ENCODE data around the gene DCDC2.
"Not testable (repeated sequence)": the region's sequence is repeated elsewhere in the genome, so short reads cannot be mapped to it uniquely, and the experiment has no call there.

The DCDC2 gene

GRCh38 chr6:24145690-24146131 lies 212.1 kb downstream of the DCDC2 start:
- Histone ChIP-seq H3K27me3 (ENCODE audit: insufficient read depth, poor library complexity, severe bottlenecking) (no peaks in the 10 kb centered on the region), H3K4me3 (replicated peaks; ENCODE audit: insufficient read depth, low read length) (no peak overlapping the region), H3K27ac (replicated peaks) (no peak overlapping the region)
- DNase-seq (ENCODE audit: low read depth in 1 of 2, low spot score in 1 of 2), result no peak
- TF ChIP-seq GABPA (IDR thresholded peaks at IDR 0.05; ENCODE audit: low read depth), result no peak
- TF ChIP-seq SPI1 (IDR thresholded peaks at IDR 0.05; ENCODE audit: borderline replicate concordance, low read depth), result no peak
- TF ChIP-seq REST (IDR thresholded peaks at IDR 0.05; ENCODE audit: insufficient replicate concordance, low read depth), result no peak
- no peak for TF ChIP-seq CTCF (IDR thresholded peaks at IDR 0.05; ENCODE audit: insufficient read depth, low read length)
- TF ChIP-seq POLR2AphosphoS5 (IDR thresholded peaks at IDR 0.05; ENCODE audit: low read depth), result no peak

GRCh38 chr6:24142733-24143132 lies 215.1 kb downstream of the DCDC2 start:
- DNase-seq (ENCODE audit: low read depth in 1 of 2, low spot score in 1 of 2); H3K4me3 ChIP-seq (replicated peaks; ENCODE audit: insufficient read depth, low read length); H3K27me3 ChIP-seq (ENCODE audit: insufficient read depth, poor library complexity, severe bottlenecking); H3K27ac ChIP-seq (replicated peaks): not testable (repeated sequence)

GRCh38 chr6:24140591-24140990 lies 217.3 kb downstream of the DCDC2 start:
- no peak for DNase-seq (ENCODE audit: low read depth in 1 of 2, low spot score in 1 of 2)
- H3K4me3 ChIP-seq (replicated peaks; ENCODE audit: insufficient read depth, low read length), result no peak overlapping the region
- no peak overlapping the region for H3K27ac ChIP-seq (replicated peaks)
- TF ChIP-seq CTCF (IDR thresholded peaks at IDR 0.05; ENCODE audit: insufficient read depth, low read length), result no peak
- TF ChIP-seq REST (IDR thresholded peaks at IDR 0.05; ENCODE audit: insufficient replicate concordance, low read depth), result no peak
- TF ChIP-seq POLR2AphosphoS5 (IDR thresholded peaks at IDR 0.05; ENCODE audit: low read depth), result no peak
- no peak for TF ChIP-seq SPI1 (IDR thresholded peaks at IDR 0.05; ENCODE audit: borderline replicate concordance, low read depth)
- TF ChIP-seq GABPA (IDR thresholded peaks at IDR 0.05; ENCODE audit: low read depth), result no peak
- no peaks in the 10 kb centered on the region for H3K27me3 ChIP-seq (ENCODE audit: insufficient read depth, poor library complexity, severe bottlenecking)

- no peak overlapping the region for H3K4me3 ChIP-seq (replicated peaks; ENCODE audit: insufficient read depth, low read length)
- no peak for TF ChIP-seq GABPA (IDR thresholded peaks at IDR 0.05; ENCODE audit: low read depth)
- no peak for TF ChIP-seq POLR2AphosphoS5 (IDR thresholded peaks at IDR 0.05; ENCODE audit: low read depth)
- TF ChIP-seq SPI1 (IDR thresholded peaks at IDR 0.05; ENCODE audit: borderline replicate concordance, low read depth), result no peak
- TF ChIP-seq REST (IDR thresholded peaks at IDR 0.05; ENCODE audit: insufficient replicate concordance, low read depth), result no peak
- no peak for TF ChIP-seq CTCF (IDR thresholded peaks at IDR 0.05; ENCODE audit: insufficient read depth, low read length)
- H3K27me3 ChIP-seq (ENCODE audit: insufficient read depth, poor library complexity, severe bottlenecking), result no peaks in the 10 kb centered on the region
- DNase-seq (ENCODE audit: low read depth in 1 of 2, low spot score in 1 of 2), result no peak
- H3K27ac ChIP-seq (replicated peaks), result no peak overlapping the region
Observed at GRCh38 chr6:24139639-24140038, 218.2 kb downstream of the DCDC2 start.

All from HL-60 (cell line).